PFSK-1 (cell line): ENCODE results near the gene RWDD3.

ENCODE experiments used
- POLR2AphosphoS5 ChIP-seq: IDR thresholded peaks from 2 replicates; pipeline ENCODE4 v1.6.1; 2012; ENCODE audit warnings: low read depth, mild to moderate bottlenecking, control low read depth, low read length, moderate library complexity
- SIN3A ChIP-seq: IDR thresholded peaks from 2 replicates; pipeline ENCODE4 v1.6.1; 2012; ENCODE audit warnings: mild to moderate bottlenecking, low read length, moderate library complexity, borderline replicate concordance; ENCODE audit not compliant: insufficient read depth
- TF ChIP-seq, protein P1 (sequence below), 2 experiments: IDR thresholded peaks; 2 replicates each; pipeline versions ENCODE4 v1.6.1 to v1.8.0; 2011 to 2012; ENCODE audit warnings: low read depth in 2 of 2, low read length in 2 of 2, control low read depth in 1 of 2, inconsistent platforms in 1 of 2, mild to moderate bottlenecking in 1 of 2, moderate library complexity in 1 of 2; ENCODE audit not compliant: insufficient read depth in 1 of 2

DNA sequence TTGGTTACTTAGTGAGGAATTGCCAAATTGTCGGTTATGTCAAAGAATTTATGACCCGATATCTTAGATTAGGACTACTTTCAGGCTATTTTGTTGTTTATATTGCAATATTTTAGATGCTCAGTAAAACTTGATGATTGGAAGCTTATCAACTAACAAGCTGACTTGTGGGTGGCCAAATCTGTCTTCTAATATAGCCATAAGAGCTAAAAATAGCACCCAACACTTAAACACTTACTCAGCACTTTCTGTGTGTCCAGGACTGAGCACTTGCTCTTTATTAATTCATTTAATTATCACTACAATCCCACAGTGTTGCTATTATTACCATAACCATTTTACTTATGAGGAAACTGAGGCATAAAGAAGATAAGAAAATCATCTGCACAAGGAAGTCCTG is 50.4 kb downstream of the RWDD3 start:
- TF ChIP-seq POLR2AphosphoS5 = no peak
- TF ChIP-seq, protein P1, sequence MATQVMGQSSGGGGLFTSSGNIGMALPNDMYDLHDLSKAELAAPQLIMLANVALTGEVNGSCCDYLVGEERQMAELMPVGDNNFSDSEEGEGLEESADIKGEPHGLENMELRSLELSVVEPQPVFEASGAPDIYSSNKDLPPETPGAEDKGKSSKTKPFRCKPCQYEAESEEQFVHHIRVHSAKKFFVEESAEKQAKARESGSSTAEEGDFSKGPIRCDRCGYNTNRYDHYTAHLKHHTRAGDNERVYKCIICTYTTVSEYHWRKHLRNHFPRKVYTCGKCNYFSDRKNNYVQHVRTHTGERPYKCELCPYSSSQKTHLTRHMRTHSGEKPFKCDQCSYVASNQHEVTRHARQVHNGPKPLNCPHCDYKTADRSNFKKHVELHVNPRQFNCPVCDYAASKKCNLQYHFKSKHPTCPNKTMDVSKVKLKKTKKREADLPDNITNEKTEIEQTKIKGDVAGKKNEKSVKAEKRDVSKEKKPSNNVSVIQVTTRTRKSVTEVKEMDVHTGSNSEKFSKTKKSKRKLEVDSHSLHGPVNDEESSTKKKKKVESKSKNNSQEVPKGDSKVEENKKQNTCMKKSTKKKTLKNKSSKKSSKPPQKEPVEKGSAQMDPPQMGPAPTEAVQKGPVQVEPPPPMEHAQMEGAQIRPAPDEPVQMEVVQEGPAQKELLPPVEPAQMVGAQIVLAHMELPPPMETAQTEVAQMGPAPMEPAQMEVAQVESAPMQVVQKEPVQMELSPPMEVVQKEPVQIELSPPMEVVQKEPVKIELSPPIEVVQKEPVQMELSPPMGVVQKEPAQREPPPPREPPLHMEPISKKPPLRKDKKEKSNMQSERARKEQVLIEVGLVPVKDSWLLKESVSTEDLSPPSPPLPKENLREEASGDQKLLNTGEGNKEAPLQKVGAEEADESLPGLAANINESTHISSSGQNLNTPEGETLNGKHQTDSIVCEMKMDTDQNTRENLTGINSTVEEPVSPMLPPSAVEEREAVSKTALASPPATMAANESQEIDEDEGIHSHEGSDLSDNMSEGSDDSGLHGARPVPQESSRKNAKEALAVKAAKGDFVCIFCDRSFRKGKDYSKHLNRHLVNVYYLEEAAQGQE (IDR thresholded peaks at IDR 0.05; ENCODE audit: insufficient read depth in 1 of 2, low read depth in 2 of 2, low read length in 2 of 2) = no peak
- no peak for TF ChIP-seq SIN3A
